Keratinocyte (primary cell): ENCODE results near the gene ZBTB20.

Experiments used
- CTCF ChIP-seq, 3 experiments: IDR thresholded peaks in 1 of 3; conservative IDR thresholded peaks in 1 of 3; optimal IDR thresholded peaks in 1 of 3; 2 replicates in 2 of 3; 3 replicates in 1 of 3; pipeline versions ENCODE3 to v1.5.1; 2011; ENCODE audit warnings: low read length in 3 of 3, mild to moderate bottlenecking in 3 of 3, moderate library complexity in 2 of 3, control low read depth in 1 of 3, inconsistent platforms in 1 of 3; ENCODE audit not compliant: insufficient read depth in 2 of 3; ENCODE audit errors: extremely low read depth in 1 of 3
- EZH2 ChIP-seq: IDR thresholded peaks from one replicate; pipeline ENCODE4 v1.6.1; 2012; ENCODE audit warnings: inconsistent platforms, mild to moderate bottlenecking, low read length, moderate library complexity

GRCh38 chr3:114364806-114365654 lies 782.1 kb downstream of the ZBTB20 start:
- TF ChIP-seq CTCF (optimal IDR thresholded peaks at IDR 0.05 in 1 of 3, IDR thresholded peaks at IDR 0.05 in 1 of 3, conservative IDR thresholded peaks at IDR 0.05 in 1 of 3; ENCODE audit: extremely low read depth in 1 of 3, insufficient read depth in 2 of 3, low read length in 3 of 3) (no peak), EZH2 (no peak)
